NB4 (cell line): ENCODE results near the gene IL24.

Experiments used
- DNase-seq: peaks from one replicate; pipeline ENCODE4 v3.0.0; 2010; ENCODE audit warnings: low read depth
- H3K4me3 ChIP-seq: one replicate; pipeline ENCODE4 v1.5.1; 2011; ENCODE audit warnings: mild to moderate bottlenecking, low read depth, low read length, moderate library complexity
- MYC ChIP-seq: IDR thresholded peaks from 2 replicates; pipeline ENCODE4 v1.6.1; 2011; ENCODE audit warnings: low read depth, low read length
- POLR2A ChIP-seq: IDR thresholded peaks from 2 replicates; pipeline ENCODE4 v1.6.1; 2011; ENCODE audit warnings: mild to moderate bottlenecking; ENCODE audit not compliant: insufficient read length; ENCODE audit errors: extremely low read depth
- TF ChIP-seq, protein P1 (sequence below): IDR thresholded peaks from 2 replicates; pipeline ENCODE4 v1.6.1; 2011; ENCODE audit warnings: low read depth, low read length
- TF ChIP-seq, protein P2 (sequence below): IDR thresholded peaks from one replicate; pipeline ENCODE4 v1.5.1; 2012; ENCODE audit warnings: low read depth, low read length

IL24 gene

DNA sequence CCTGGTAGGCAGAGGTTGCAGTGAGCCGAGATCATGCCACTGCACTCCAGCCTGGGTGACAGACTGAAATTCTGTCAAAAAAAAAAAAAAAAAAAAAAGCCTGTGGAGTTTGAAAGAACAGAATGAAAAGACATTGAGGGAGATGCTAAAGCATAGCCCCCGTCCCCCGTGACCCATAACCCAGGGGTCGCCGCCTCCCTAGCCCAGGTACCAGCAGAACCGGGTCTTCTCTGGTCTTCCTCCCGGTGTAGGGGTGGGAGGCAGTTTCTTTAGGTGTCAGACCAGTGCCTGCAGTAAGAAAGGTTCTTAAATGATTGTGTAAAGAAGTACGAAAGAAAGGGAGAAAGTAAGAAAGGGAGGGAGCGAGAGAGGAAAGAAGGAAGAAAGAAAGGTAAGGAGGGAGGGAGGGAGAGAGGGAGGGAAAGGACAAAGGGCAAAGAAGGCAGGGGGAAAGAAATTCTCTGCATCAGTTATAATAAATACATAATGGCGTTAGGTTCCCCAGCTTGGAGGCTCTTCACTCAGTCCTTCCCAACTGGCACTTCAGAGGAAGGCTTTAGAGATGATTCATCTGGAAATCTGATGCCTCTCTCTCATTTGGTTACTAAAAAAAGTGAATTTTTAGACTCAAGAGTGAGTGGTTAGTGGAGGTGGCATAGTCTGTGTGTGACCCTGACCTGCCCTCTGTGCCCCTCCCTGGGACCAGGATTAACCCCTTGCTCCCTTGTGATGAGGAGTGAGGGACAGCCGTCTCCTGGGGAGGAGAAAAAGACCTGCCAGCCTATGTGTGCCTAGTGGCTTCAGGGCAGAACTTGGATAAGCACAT lies 1.1 kb downstream of the IL24 start:
- TF ChIP-seq, protein P1, sequence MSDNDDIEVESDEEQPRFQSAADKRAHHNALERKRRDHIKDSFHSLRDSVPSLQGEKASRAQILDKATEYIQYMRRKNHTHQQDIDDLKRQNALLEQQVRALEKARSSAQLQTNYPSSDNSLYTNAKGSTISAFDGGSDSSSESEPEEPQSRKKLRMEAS: no peak
- TF ChIP-seq POLR2A (no peak), MYC (no peak)
- TF ChIP-seq, protein P2, sequence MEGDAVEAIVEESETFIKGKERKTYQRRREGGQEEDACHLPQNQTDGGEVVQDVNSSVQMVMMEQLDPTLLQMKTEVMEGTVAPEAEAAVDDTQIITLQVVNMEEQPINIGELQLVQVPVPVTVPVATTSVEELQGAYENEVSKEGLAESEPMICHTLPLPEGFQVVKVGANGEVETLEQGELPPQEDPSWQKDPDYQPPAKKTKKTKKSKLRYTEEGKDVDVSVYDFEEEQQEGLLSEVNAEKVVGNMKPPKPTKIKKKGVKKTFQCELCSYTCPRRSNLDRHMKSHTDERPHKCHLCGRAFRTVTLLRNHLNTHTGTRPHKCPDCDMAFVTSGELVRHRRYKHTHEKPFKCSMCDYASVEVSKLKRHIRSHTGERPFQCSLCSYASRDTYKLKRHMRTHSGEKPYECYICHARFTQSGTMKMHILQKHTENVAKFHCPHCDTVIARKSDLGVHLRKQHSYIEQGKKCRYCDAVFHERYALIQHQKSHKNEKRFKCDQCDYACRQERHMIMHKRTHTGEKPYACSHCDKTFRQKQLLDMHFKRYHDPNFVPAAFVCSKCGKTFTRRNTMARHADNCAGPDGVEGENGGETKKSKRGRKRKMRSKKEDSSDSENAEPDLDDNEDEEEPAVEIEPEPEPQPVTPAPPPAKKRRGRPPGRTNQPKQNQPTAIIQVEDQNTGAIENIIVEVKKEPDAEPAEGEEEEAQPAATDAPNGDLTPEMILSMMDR: no peak
- no peak overlapping the region for H3K4me3 ChIP-seq
- no peak for DNase-seq

DNA sequence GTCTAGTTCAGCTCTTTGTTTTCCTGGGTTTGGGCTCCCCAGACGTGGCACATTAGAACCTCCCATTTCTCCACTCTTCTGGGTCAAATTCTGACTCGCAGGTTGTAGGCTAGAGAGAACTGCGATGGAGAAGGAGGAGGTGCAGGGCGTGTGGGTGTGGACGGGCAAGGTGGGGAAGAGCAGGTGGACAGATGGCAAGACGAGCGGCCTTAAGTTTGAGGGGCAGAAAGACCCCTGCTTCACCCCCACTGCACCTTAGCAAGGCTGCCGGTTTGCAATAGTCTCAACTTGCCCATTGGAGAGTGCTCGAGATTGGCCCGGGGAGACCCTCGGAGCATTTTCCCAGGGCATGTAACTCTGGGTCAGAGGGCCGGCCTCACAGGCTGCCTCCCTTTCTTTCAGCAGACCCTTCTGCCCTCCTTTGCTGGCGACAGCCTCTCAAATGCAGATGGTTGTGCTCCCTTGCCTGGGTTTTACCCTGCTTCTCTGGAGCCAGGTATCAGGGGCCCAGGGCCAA lies 1.7 kb downstream of the IL24 start:
- no peak overlapping the region for H3K4me3 ChIP-seq
- no peak for DNase-seq
- TF ChIP-seq MYC (no peak), POLR2A (no peak)
- TF ChIP-seq, protein P1: no peak
- TF ChIP-seq, protein P2: no peak

DNA sequence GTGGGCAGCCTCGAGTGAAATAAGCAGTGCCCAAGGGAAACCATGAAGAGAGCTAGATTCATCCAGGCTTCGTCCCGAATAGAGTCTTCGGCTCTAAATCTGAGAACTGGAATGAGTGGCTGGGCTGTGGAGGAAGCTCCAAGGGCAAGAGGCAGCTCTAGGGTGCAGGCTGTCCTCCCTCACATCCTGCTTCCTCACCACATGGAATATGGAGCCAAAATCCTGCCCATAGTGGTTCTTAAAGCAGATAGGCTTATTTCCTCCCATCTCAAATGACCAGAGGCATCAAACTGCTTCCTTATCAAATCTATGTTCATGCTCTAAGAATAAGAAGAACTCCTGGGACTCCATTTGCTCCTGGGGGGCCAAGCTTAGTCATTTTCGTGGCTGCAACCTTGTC lies 2.5 kb downstream of the IL24 start:
- DNase-seq: no peak
- TF ChIP-seq, protein P2: no peak
- no peak for TF ChIP-seq POLR2A
- TF ChIP-seq MYC: no peak
- TF ChIP-seq, protein P1: no peak
- H3K4me3 ChIP-seq: no peak overlapping the region

DNA sequence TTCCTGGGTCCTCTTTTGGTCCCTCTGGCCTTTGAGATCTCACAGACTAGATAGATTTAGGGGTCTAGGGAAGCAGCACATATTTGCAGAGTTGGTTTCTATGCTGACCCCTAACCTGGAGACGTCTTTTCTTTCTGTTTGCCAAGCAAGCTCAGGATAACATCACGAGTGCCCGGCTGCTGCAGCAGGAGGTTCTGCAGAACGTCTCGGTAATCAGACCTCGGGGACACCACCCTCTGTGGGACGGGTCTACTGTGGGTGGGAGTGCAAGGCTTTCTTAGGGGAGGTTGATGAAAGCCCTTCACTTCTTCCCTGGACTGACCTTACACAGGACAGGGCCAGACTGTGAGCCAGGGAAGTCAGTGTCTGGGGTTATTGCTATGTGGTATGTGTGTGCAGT lies 2.9 kb downstream of the IL24 start:
- TF ChIP-seq, protein P1: no peak
- TF ChIP-seq POLR2A (no peak), MYC (no peak)
- TF ChIP-seq, protein P2: no peak

DNA sequence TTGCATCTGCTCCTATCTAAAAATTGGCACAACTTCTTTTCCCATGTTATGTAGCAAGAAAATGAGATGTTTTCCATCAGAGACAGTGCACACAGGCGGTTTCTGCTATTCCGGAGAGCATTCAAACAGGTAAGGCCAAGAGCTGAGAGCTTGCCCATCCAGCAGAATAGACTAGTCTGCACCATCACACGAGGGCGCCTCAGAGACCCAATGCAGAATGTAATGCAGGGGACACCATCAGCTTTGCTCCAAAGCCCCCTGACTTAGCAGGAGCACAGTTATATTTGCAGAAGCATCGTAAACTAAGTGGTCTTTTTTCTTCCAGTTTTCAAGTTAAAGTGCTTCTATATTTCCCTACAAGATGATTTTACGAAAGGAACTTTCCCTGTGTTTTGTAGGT lies 4.7 kb downstream of the IL24 start:
- no peak overlapping the region for H3K4me3 ChIP-seq
- TF ChIP-seq, protein P2: no peak
- TF ChIP-seq, protein P1: no peak
- TF ChIP-seq MYC: no peak
- no peak for TF ChIP-seq POLR2A
- DNase-seq: no peak

More for the DNA sequence above, 2.9 kb downstream of the IL24 start:
- no peak for DNase-seq
- no peak overlapping the region for H3K4me3 ChIP-seq
